ENCODE measurements around the gene PTPRE. TPM values are rescaled to one million over a fixed set of nuclear protein-coding genes. Genes with fewer than 3 reads are reported as not detected.

The PTPRE gene
- total RNA-seq, 1 donor from 2014 or later, result 13.8 TPM

GRCh38 chr10:128017822-128018221, 110.9 kb downstream of the PTPRE start:
- no peaks in the 10 kb centered on the region for H3K27me3 ChIP-seq (ENCODE audit: low read depth)
- TF ChIP-seq CTCF (IDR thresholded peaks at IDR 0.05; ENCODE audit: borderline replicate concordance), result no peak
- no peak overlapping the region for H3K4me3 ChIP-seq
- H3K27ac ChIP-seq (replicated peaks), result no peak overlapping the region
- H3K9me3 ChIP-seq (replicated peaks), result no peaks in the 10 kb centered on the region
- H3K36me3 ChIP-seq, result no peaks in the 10 kb centered on the region
- peaks cover 13% of the 10 kb centered on the region for H3K4me1 ChIP-seq
- no peak for DNase-seq
- intact Hi-C loops (cut with micrococcal nuclease), result loop anchor here (10.0 kb wide), 1 partner anchor 47 kb away; no protein-coding TSS in a partner anchor

- TF ChIP-seq CTCF (IDR thresholded peaks at IDR 0.05; ENCODE audit: borderline replicate concordance), result no peak
- H3K27me3 ChIP-seq (ENCODE audit: low read depth), result no peaks in the 10 kb centered on the region
- DNase-seq, result no peak
- peaks cover 13% of the 10 kb centered on the region for H3K4me1 ChIP-seq
- H3K36me3 ChIP-seq, result no peaks in the 10 kb centered on the region
- intact Hi-C loops (cut with micrococcal nuclease), result loop anchor here (10.0 kb wide), 1 partner anchor 47 kb away; no protein-coding TSS in a partner anchor
- H3K27ac ChIP-seq (replicated peaks), result no peak overlapping the region
- H3K9me3 ChIP-seq (replicated peaks), result no peaks in the 10 kb centered on the region
- no peak overlapping the region for H3K4me3 ChIP-seq
Measured at GRCh38 chr10:128018236-128018635, 111.3 kb downstream of the PTPRE start.

- Histone ChIP-seq H3K27me3 (ENCODE audit: low read depth) (no peaks in the 10 kb centered on the region), H3K4me1 (peaks cover 13% of the 10 kb centered on the region), H3K36me3 (no peaks in the 10 kb centered on the region), H3K4me3 (no peak overlapping the region), H3K9me3 (replicated peaks) (no peaks in the 10 kb centered on the region), H3K27ac (replicated peaks) (no peak overlapping the region)
- no peak for TF ChIP-seq CTCF (IDR thresholded peaks at IDR 0.05; ENCODE audit: borderline replicate concordance)
- intact Hi-C loops (cut with micrococcal nuclease), result loop anchor here (10.0 kb wide), 1 partner anchor 46 kb away; no protein-coding TSS in a partner anchor
- DNase-seq, result no peak
Measured at GRCh38 chr10:128018691-128019090, 111.8 kb downstream of the PTPRE start.

GRCh38 chr10:128022261-128023196, 115.6 kb downstream of the PTPRE start:
- Histone ChIP-seq H3K27me3 (ENCODE audit: low read depth) (no peaks in the 10 kb centered on the region), H3K36me3 (no peaks in the 10 kb centered on the region), H3K9me3 (replicated peaks) (no peaks in the 10 kb centered on the region), H3K27ac (replicated peaks) (no peak overlapping the region), H3K4me1 (peaks cover 27% of the 10 kb centered on the region), H3K4me3 (no peak overlapping the region)
- no peak for DNase-seq
- TF ChIP-seq CTCF (IDR thresholded peaks at IDR 0.05; ENCODE audit: borderline replicate concordance), result no peak
- intact Hi-C loops (cut with micrococcal nuclease), result no loop called here

GRCh38 chr10:128024426-128024825, 117.5 kb downstream of the PTPRE start:
- H3K9me3 ChIP-seq (replicated peaks), result no peaks in the 10 kb centered on the region
- no peak overlapping the region for H3K4me3 ChIP-seq
- no peak overlapping the region for H3K27ac ChIP-seq (replicated peaks)
- no peak for TF ChIP-seq CTCF (IDR thresholded peaks at IDR 0.05; ENCODE audit: borderline replicate concordance)
- no peak for DNase-seq
- H3K36me3 ChIP-seq, result no peaks in the 10 kb centered on the region
- intact Hi-C loops (cut with micrococcal nuclease), result no loop called here
- no peaks in the 10 kb centered on the region for H3K27me3 ChIP-seq (ENCODE audit: low read depth)
- peaks cover 37% of the 10 kb centered on the region for H3K4me1 ChIP-seq
